ENCODE data around the gene IPO8.
"Not testable (repeated sequence)": the region's sequence is repeated elsewhere in the genome, so short reads cannot be mapped to it uniquely, and the experiment has no call there.

Gene IPO8

GRCh38 chr12:30603129-30603528 is 92.5 kb downstream of the IPO8 start:
- DNase-seq (ENCODE audit: low spot score), result no peak

DNA sequence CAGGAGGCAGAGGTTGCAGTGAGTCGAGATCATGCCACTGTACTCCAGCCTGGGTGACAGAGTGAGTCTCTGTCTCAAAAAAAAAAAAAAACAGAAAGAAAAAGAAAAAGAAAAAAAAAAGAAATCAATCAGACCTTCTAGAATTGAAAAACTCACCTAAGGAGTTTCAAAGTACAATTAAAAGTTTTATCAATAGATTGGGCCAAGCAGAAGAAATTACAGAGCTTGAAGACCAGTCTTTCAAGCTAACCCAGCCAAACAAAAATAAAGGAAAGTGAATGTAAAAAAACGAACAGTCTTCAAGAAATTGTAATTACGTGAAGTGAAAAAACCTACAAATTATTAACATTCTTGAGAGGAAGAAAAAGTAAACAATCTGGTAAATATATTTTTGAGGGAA is 93.0 kb downstream of the IPO8 start:
- DNase-seq (ENCODE audit: low spot score), result no peak

DNA sequence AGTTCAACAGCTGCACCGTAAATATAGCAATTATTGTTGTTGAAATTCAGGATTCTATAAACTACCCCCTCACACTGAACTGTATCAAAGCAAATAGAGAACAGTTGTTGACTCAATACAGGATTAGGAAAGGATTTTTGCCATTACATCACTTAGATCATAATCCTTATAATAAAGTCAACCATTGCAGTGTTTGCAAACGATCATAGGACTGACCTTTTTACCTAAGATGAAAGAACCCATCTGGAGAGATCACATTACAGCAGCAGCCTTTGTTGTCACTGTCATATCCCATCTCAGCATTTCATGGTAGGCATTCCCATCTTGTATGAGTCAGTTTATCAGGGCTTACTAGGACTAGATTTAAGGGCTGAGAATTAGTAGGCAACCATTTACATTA is 96.1 kb downstream of the IPO8 start:
- DNase-seq (ENCODE audit: low spot score), result no peak

- DNase-seq (ENCODE audit: low spot score), result no peak
These were observed 96.8 kb downstream of the IPO8 start for GRCh38 chr12:30598889-30599288.

GRCh38 chr12:30595742-30596141 is 99.9 kb downstream of the IPO8 start:
- DNase-seq (ENCODE audit: low spot score), result no peak

DNA sequence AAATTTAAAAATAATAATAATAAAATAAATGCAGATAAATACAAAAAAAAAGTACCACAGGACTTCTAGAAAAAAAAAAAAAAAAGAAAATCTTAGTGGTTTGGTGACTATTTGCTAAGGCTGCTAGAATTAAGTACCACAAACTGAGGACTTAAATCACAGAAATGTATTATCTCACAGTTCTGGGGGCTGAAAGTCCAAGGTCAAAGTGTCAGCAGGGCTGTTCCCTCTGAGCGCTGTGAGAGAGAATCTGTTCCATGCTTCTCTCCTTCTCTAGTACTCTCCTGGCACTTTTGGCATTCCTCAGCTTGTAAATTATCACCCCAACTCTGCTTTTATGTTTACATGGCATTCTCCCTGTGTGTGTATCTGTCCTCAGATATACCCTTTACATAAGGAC is 101.2 kb downstream of the IPO8 start:
- DNase-seq (ENCODE audit: low spot score), result no peak

GRCh38 chr12:30588572-30588971 is 107.1 kb downstream of the IPO8 start:
- DNase-seq (ENCODE audit: low spot score), result not testable (repeated sequence)

DNA sequence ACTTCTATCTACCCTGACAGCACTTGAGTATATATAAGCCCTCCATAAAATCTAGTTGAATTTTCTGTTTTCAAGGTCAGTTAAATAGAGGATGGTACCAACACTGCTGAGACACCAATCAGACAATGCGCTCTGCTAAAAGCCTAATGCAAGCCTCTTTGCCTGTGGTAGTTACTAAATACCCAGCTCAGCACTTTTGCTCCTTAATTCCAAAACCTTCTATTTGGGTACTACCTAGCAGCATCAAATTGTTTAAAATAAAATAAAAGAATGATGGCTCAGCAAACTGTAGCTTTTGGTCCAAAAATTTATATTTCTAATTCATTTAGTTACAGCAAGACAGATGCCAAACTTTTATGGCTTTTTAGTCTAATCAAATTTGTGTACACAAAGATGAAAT is 107.9 kb downstream of the IPO8 start:
- no peak for DNase-seq (ENCODE audit: low spot score)

- DNase-seq (ENCODE audit: low spot score), result no peak
These were observed 109.8 kb downstream of the IPO8 start for GRCh38 chr12:30585877-30586276.

DNA sequence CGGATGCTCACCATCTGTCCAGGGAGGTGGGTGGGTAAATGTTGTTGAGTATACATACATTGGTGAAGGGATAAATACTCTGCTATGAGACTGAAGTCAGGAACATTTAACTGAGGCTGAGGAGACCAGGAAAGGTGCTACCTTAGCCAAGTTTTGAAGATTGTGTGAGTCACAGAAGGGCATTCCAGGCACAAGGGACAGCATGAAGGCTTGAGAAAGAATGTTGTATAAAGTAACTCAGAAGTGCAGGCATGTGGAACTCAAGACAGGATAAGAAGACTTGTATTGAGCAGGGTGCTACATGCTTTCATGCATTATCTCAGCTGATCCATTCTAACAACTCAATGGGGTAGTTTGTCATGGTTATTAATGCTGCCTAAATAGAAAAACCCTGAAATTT is 112.7 kb downstream of the IPO8 start:
- DNase-seq (ENCODE audit: low spot score), result no peak

DNA sequence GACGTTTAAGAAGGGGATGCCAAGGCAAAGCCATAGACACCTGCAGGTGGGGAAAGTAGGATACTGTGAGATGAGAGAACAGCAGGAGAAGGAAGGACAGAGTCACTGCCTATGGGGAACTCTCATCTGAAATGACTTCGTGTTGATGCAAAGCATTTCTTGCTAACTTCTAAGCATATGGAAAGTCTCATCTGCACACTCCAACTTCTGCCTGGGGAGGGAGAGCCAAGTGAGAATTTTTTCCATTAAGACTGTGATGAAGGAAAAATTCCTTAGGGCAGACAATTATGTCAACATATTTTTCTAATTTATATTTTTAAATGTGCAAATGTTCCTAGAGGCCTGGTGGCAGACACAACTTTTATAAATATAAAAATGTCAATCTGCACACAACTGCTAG is 115.3 kb downstream of the IPO8 start:
- no peak for DNase-seq (ENCODE audit: low spot score)

Measured in ecto neural progenitor cell (in vitro differentiated cells).